ENCODE data around the gene EVL.
A peak's percentile ranks its signal among the peaks of the same experiment; 100 is the strongest.

Gene EVL

GRCh38 chr14:100051543-100051942, 13.7 kb upstream of the EVL start:
- H3K27ac ChIP-seq: no peak overlapping the region
- TF ChIP-seq ZFX (IDR thresholded peaks at IDR 0.05) (no peak), CTCF (conservative IDR thresholded peaks at IDR 0.05) (no peak)

GRCh38 chr14:100052819-100053218, 12.4 kb upstream of the EVL start:
- TF ChIP-seq CTCF (conservative IDR thresholded peaks at IDR 0.05) (no peak), ZFX (IDR thresholded peaks at IDR 0.05) (no peak)
- no peak overlapping the region for H3K27ac ChIP-seq

GRCh38 chr14:100054316-100055075, 10.7 kb upstream of the EVL start:
- no peak for TF ChIP-seq CTCF (conservative IDR thresholded peaks at IDR 0.05)
- TF ChIP-seq ZFX (IDR thresholded peaks at IDR 0.05): no peak
- H3K27ac ChIP-seq: no peak overlapping the region

- no peak for TF ChIP-seq ZFX (IDR thresholded peaks at IDR 0.05)
- no peak for TF ChIP-seq CTCF (conservative IDR thresholded peaks at IDR 0.05)
- no peak overlapping the region for H3K27ac ChIP-seq
Observed at GRCh38 chr14:100056431-100056830, 8.8 kb upstream of the EVL start.

GRCh38 chr14:100056964-100057795, 8.0 kb upstream of the EVL start:
- H3K27ac ChIP-seq: no peak overlapping the region
- no peak for TF ChIP-seq ZFX (IDR thresholded peaks at IDR 0.05)
- TF ChIP-seq CTCF (conservative IDR thresholded peaks at IDR 0.05): peak; percentile 25; the same call in 1 of the 2 replicates

- peak overlapping the region; percentile 59 for H3K27ac ChIP-seq
- TF ChIP-seq ZFX (IDR thresholded peaks at IDR 0.05) (no peak), CTCF (conservative IDR thresholded peaks at IDR 0.05) (no peak)
Observed at GRCh38 chr14:100058777-100059437, 6.3 kb upstream of the EVL start.

- H3K27ac ChIP-seq: peak overlapping the region; percentile 59
- TF ChIP-seq ZFX (IDR thresholded peaks at IDR 0.05) (no peak), CTCF (conservative IDR thresholded peaks at IDR 0.05) (no peak)
Observed at GRCh38 chr14:100059438-100059781, 5.8 kb upstream of the EVL start.

Measured in C4-2B (cell line).